Measurements from ENCODE around the gene TEX54.
A peak's percentile ranks its signal among the peaks of the same experiment; 100 is the strongest.
"Not testable (repeated sequence)": the region's sequence is repeated elsewhere in the genome, so short reads cannot be mapped to it uniquely, and the experiment has no call there.

Gene TEX54

GRCh38 chr11:62830904-62831519, 1.6 kb downstream of the TEX54 start:
- DNase-seq = no peak

GRCh38 chr11:62828130-62828529, 4.5 kb downstream of the TEX54 start:
- DNase-seq = not testable (repeated sequence)

- no peak for DNase-seq
Observed at GRCh38 chr11:62823677-62824076, 9.0 kb downstream of the TEX54 start.

GRCh38 chr11:62817129-62817528, 15.5 kb downstream of the TEX54 start:
- DNase-seq = no peak

- no peak for DNase-seq
Observed at GRCh38 chr11:62816557-62816956, 16.1 kb downstream of the TEX54 start.

GRCh38 chr11:62811659-62812058, 21.0 kb downstream of the TEX54 start:
- no peak for DNase-seq

- DNase-seq = no peak
Observed at GRCh38 chr11:62810748-62811147, 21.9 kb downstream of the TEX54 start.

- DNase-seq = no peak
Observed at GRCh38 chr11:62806611-62807121, 26.0 kb downstream of the TEX54 start.

- peak; percentile 70 for DNase-seq
Observed at GRCh38 chr11:62805961-62806441, 26.6 kb downstream of the TEX54 start.

- DNase-seq = peak; percentile 96
Observed at GRCh38 chr11:62805076-62805892, 27.4 kb downstream of the TEX54 start, which contains the start of gene NXF1. Gene NXF1 (minus strand): TSS chr11:62805440. CDS start chr11:62805356, 84 bp downstream.

- DNase-seq = peak; percentile 70
Observed at GRCh38 chr11:62804310-62805075, 28.1 kb downstream of the TEX54 start.

- no peak for DNase-seq
Observed at GRCh38 chr11:62801071-62801470, 31.6 kb downstream of the TEX54 start.

- no peak for DNase-seq
Observed at GRCh38 chr11:62799486-62799885, 33.2 kb downstream of the TEX54 start.

GRCh38 chr11:62796281-62796680, 36.4 kb downstream of the TEX54 start:
- no peak for DNase-seq

- no peak for DNase-seq
Observed at GRCh38 chr11:62794201-62794775, 38.4 kb downstream of the TEX54 start.

GRCh38 chr11:62792202-62792575, 40.5 kb downstream of the TEX54 start:
- no peak for DNase-seq

- peak; percentile 80 for DNase-seq
Observed at GRCh38 chr11:62791501-62792201, 41.0 kb downstream of the TEX54 start, which contains the start of gene TMEM223. Gene TMEM223 (minus strand): TSS chr11:62792006. CDS start chr11:62791994, 12 bp downstream.

GRCh38 chr11:62789576-62789975, 43.1 kb downstream of the TEX54 start:
- DNase-seq = no peak

GRCh38 chr11:62788991-62789390, 43.6 kb downstream of the TEX54 start:
- DNase-seq = no peak

- peak; percentile 98 for DNase-seq
Observed at GRCh38 chr11:62787005-62787759, 45.5 kb downstream of the TEX54 start, which contains the start of gene TMEM179B. Gene TMEM179B (plus strand): TSS chr11:62787402. CDS start chr11:62787432, 30 bp downstream.

All from NCI-H1092 treated with DMSO at 0.1 percent for 48 hours (cell line).